Skeletal muscle tissue (tissue), 4 donors: Measurements from ENCODE around the gene ARHGAP25. TPM values are rescaled to one million over a fixed set of nuclear protein-coding genes. Genes with fewer than 3 reads are reported as not detected.

Experiments used
- H3K27ac ChIP-seq: one replicate; pipeline ENCODE4 v1.7.0; 2013; ENCODE audit warnings: mild to moderate bottlenecking, low read depth, low read length, inconsistent platforms
- H3K27me3 ChIP-seq, 3 donors: one replicate each; pipeline ENCODE4 v1.7.0; 2013; ENCODE audit warnings: low read length in 3 of 3; ENCODE audit not compliant: control insufficient read depth in 3 of 3, insufficient read depth in 3 of 3
- H3K36me3 ChIP-seq, 3 donors: one replicate each; pipeline ENCODE4 v1.7.0; 2013; ENCODE audit warnings: low read length in 3 of 3; ENCODE audit not compliant: control insufficient read depth in 3 of 3, insufficient read depth in 3 of 3
- H3K4me1 ChIP-seq, 3 donors: one replicate each; pipeline ENCODE4 v1.7.0; 2013; ENCODE audit warnings: low read length in 3 of 3, mild to moderate bottlenecking in 3 of 3; ENCODE audit not compliant: control insufficient read depth in 3 of 3, insufficient read depth in 3 of 3
- H3K4me3 ChIP-seq, 3 donors: one replicate each; pipeline ENCODE4 v1.7.0; 2013; ENCODE audit warnings: low read length in 3 of 3
- H3K9ac ChIP-seq, 3 donors: one replicate each; pipeline ENCODE4 v1.7.0; 2013; ENCODE audit warnings: low read length in 3 of 3, mild to moderate bottlenecking in 3 of 3, moderate library complexity in 2 of 3, low read depth in 1 of 3
- H3K9me3 ChIP-seq, 3 donors: one replicate each; pipeline ENCODE4 v1.7.0; 2013; ENCODE audit warnings: low read length in 3 of 3; ENCODE audit not compliant: control insufficient read depth in 3 of 3
- total RNA-seq: library from RNA; depleted of rRNA; stranded (reverse); fragments of >200 nt; gene quantifications from one replicate; pipeline ENCODE4 v1.2.3, GENCODE V29; 2014
- donor health status: Osteomylitis.

ARHGAP25 gene
- total RNA-seq, 1 donor from 2014 or later = 4.7 TPM

GRCh38 chr2:68732036-68732932 is 2.3 kb upstream of the ARHGAP25 start:
- H3K9ac ChIP-seq = no peak overlapping the region
- H3K36me3 ChIP-seq = no peaks in the 10 kb centered on the region
- no peaks in the 10 kb centered on the region for H3K27me3 ChIP-seq
- no peaks in the 10 kb centered on the region for H3K9me3 ChIP-seq
- H3K27ac ChIP-seq = peak overlapping the region; percentile 49
- H3K4me3 ChIP-seq = no peak overlapping the region
- no peaks in the 10 kb centered on the region for H3K4me1 ChIP-seq

- Histone ChIP-seq H3K4me1 (no peaks in the 10 kb centered on the region), H3K9me3 (no peaks in the 10 kb centered on the region), H3K4me3 (no peak overlapping the region), H3K27ac (no peak overlapping the region), H3K9ac (no peak overlapping the region), H3K27me3 (no peaks in the 10 kb centered on the region), H3K36me3 (no peaks in the 10 kb centered on the region)
These were observed 1.2 kb upstream of the ARHGAP25 start for GRCh38 chr2:68733365-68733764.

- Histone ChIP-seq H3K36me3 (no peaks in the 10 kb centered on the region), H3K27me3 (no peaks in the 10 kb centered on the region), H3K9ac (no peak overlapping the region), H3K9me3 (no peaks in the 10 kb centered on the region), H3K4me1 (no peaks in the 10 kb centered on the region), H3K4me3 (no peak overlapping the region), H3K27ac (peak overlapping the region; percentile 49)
These were observed 435 bp upstream of the ARHGAP25 start for GRCh38 chr2:68734176-68734575.

DNA sequence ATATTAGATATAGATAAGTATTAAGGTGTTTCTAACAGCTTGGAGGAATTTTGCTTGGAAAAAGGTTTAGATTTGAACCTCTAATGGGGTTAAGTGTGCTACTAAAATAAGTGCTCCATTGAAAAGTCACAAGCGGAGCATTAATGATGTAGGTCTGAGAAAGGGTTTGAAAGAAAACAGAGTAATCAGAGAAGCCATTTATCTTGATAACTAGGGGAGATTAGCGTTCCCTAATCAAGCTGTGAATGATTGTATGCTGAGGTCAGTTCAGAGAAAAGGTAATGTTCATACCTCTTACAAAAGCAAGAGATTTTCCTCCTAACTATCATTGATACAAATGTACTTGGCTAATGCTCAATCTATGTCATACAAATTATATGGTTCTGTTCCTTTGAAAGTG is 1.5 kb downstream of the ARHGAP25 start:
- Histone ChIP-seq H3K4me1 (peaks cover 0 to 3% (median 0%) of the 10 kb centered on the region in 3 donors), H3K4me3 (no peak overlapping the region), H3K27me3 (no peaks in the 10 kb centered on the region), H3K36me3 (no peaks in the 10 kb centered on the region), H3K9me3 (no peaks in the 10 kb centered on the region), H3K27ac (no peak overlapping the region), H3K9ac (no peak overlapping the region)

DNA sequence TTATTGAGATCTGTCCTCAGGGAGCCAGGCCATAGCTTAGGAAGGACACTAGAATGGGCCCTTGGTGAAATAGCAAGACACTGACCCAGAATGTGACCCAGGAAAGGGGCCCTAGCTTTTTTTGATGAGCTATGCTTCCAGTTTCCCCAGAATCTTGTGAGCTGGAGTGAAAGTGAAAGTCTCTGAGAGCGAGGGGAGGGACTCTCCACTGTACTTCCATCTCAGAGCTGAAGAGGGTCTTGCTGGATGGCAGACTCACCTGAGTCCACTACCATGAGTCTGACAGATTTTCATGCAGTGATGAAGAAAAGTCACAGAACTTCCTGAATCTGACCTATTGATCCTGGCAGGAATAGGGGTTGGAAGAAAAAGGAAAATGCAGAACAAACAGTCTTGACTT is 3.1 kb downstream of the ARHGAP25 start:
- H3K27ac ChIP-seq = peak overlapping the region; percentile 23
- no peaks in the 10 kb centered on the region for H3K9me3 ChIP-seq
- no peaks in the 10 kb centered on the region for H3K36me3 ChIP-seq
- no peak overlapping the region for H3K9ac ChIP-seq
- H3K27me3 ChIP-seq = no peaks in the 10 kb centered on the region
- H3K4me1 ChIP-seq = peaks cover 0 to 3% (median 0%) of the 10 kb centered on the region in 3 donors
- no peak overlapping the region for H3K4me3 ChIP-seq

- H3K4me3 ChIP-seq = no peak overlapping the region
- no peaks in the 10 kb centered on the region for H3K36me3 ChIP-seq
- no peak overlapping the region for H3K27ac ChIP-seq
- H3K9ac ChIP-seq = no peak overlapping the region
- no peaks in the 10 kb centered on the region for H3K27me3 ChIP-seq
- peaks cover 0 to 3% (median 0%) of the 10 kb centered on the region in 3 donors for H3K4me1 ChIP-seq
- no peaks in the 10 kb centered on the region for H3K9me3 ChIP-seq
These were observed 4.4 kb downstream of the ARHGAP25 start for GRCh38 chr2:68738906-68739594.

DNA sequence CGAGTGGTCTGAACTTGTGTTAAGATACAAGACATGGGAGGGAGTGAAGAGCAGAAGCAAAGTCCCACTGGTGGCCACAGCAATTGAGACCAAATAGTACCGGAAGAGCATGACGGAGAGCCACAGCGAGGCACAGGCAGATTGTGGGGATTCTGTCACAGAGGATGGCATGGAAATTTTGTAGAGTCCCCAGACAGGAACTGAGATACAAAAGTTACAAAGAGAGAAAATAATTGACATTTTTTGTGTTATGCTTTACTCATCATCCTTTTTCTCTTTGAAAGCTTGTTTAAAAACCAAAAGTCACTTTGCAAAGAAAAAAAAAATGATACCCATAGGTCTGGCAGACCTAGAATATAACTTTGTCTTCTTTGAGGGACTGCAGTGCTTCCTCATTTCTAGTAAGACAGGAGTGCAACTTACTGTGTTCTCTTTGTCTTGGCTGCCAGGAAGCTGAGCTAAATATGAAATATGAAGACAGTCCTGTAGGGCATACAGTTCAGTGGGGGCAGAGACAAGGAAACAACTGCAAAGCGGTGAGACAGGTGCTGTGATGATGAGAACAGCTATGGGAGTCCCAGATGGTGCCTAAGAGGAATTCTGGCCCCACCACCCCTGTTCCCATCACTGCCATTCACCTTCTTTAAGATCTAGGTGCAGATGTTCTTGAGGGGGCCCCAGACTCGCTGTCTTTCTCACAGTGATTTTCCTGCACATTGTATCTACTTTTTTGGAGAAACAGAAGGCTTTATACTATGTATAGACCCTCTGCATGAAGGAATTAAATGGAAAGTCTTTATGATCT is 5.2 kb downstream of the ARHGAP25 start:
- Histone ChIP-seq H3K4me1 (peaks cover 0 to 3% (median 0%) of the 10 kb centered on the region in 3 donors), H3K4me3 (no peak overlapping the region), H3K9me3 (no peaks in the 10 kb centered on the region), H3K9ac (no peak overlapping the region), H3K27ac (no peak overlapping the region), H3K27me3 (no peaks in the 10 kb centered on the region), H3K36me3 (no peaks in the 10 kb centered on the region)

GRCh38 chr2:68740400-68740914 is 5.8 kb downstream of the ARHGAP25 start:
- peaks cover 0 to 3% (median 0%) of the 10 kb centered on the region in 3 donors for H3K4me1 ChIP-seq
- H3K27ac ChIP-seq = no peak overlapping the region
- no peak overlapping the region for H3K4me3 ChIP-seq

DNA sequence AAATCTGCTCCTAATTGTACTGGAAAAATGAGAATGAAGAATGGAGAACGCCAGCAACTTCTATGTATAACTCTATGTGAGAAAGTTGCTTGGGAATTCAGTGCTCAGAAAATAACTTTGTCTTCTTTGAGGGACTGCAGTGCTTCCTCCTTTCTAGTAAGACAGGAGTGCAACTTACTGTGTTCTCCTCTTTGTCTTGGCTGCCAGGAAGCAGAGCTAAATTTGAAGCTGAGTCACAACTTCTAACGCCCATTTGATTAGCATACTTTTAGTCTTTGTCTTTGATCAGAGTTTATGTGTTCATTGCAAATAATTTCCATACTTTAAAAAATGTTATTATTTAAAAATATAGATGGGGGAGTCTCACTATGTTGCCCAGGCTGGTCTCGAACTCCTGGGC is 6.6 kb downstream of the ARHGAP25 start:
- H3K27ac ChIP-seq = no peak overlapping the region
- no peaks in the 10 kb centered on the region for H3K27me3 ChIP-seq
- no peaks in the 10 kb centered on the region for H3K9me3 ChIP-seq
- H3K4me3 ChIP-seq = no peak overlapping the region
- no peaks in the 10 kb centered on the region for H3K36me3 ChIP-seq
- H3K4me1 ChIP-seq = peaks cover 0 to 3% (median 0%) of the 10 kb centered on the region in 3 donors
- H3K9ac ChIP-seq = no peak overlapping the region

More at GRCh38 chr2:68740400-68740914, 5.8 kb downstream of the ARHGAP25 start:
- Histone ChIP-seq H3K27me3 (no peaks in the 10 kb centered on the region), H3K9ac (no peak overlapping the region), H3K36me3 (no peaks in the 10 kb centered on the region), H3K9me3 (no peaks in the 10 kb centered on the region)
